Skeletal muscle satellite cell (primary cell): ENCODE results near the gene SLC9A1.
"Not testable (repeated sequence)": the region's sequence is repeated elsewhere in the genome, so short reads cannot be mapped to it uniquely, and the experiment has no call there.

Experiments used
- H3K27me3 ChIP-seq: 2 replicates; pipeline ENCODE4 v1.7.0; 2013; ENCODE audit warnings: low read length; ENCODE audit not compliant: control insufficient read depth, insufficient read depth
- H3K36me3 ChIP-seq: 2 replicates; pipeline ENCODE4 v1.7.0; 2013; ENCODE audit warnings: mild to moderate bottlenecking, control low read depth, low read length; ENCODE audit not compliant: insufficient read depth
- H3K4me1 ChIP-seq: 2 replicates; pipeline ENCODE4 v1.7.0; 2013; ENCODE audit warnings: low read length; ENCODE audit not compliant: control insufficient read depth, insufficient read depth
- H3K4me2 ChIP-seq: 2 replicates; pipeline ENCODE4 v1.7.0; 2013; ENCODE audit warnings: mild to moderate bottlenecking, low read length
- H3K4me3 ChIP-seq: 2 replicates; pipeline ENCODE4 v1.7.0; 2013; ENCODE audit warnings: low read length
- H3K9ac ChIP-seq: 2 replicates; pipeline ENCODE4 v1.7.0; 2013; ENCODE audit warnings: mild to moderate bottlenecking, low read depth, low read length, moderate library complexity
- H3K9me3 ChIP-seq: replicated peaks from 2 replicates; pipeline ENCODE4 v1.7.0; 2013; ENCODE audit warnings: mild to moderate bottlenecking, control low read depth, low read length

SLC9A1 gene

DNA sequence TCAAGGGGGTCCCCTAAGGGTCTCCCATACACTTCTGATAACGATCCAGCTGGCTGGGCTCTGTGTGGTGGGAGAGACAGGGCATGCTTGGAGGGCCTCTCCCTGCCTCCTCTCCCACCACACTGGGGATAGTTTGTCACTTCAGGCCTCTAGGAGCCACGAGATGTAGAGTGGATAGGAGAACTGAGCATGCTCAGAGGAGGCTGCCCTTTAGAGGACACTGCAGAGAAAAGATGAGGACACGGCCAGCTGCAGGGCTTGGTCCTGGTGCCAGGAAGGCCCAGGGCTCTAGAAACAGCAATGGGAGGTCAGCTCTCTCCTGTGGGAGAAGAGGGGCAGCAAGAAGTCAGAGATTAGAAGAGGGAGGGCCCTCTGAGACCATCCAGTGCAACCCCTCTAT is 25.7 kb downstream of the SLC9A1 start:
- Histone ChIP-seq H3K9ac (no peak overlapping the region), H3K27me3 (no peaks in the 10 kb centered on the region), H3K4me3 (no peak overlapping the region), H3K4me2 (no peak overlapping the region), H3K9me3 (no peaks in the 10 kb centered on the region), H3K36me3 (peaks cover 6% of the 10 kb centered on the region), H3K4me1 (peaks cover 9% of the 10 kb centered on the region)

DNA sequence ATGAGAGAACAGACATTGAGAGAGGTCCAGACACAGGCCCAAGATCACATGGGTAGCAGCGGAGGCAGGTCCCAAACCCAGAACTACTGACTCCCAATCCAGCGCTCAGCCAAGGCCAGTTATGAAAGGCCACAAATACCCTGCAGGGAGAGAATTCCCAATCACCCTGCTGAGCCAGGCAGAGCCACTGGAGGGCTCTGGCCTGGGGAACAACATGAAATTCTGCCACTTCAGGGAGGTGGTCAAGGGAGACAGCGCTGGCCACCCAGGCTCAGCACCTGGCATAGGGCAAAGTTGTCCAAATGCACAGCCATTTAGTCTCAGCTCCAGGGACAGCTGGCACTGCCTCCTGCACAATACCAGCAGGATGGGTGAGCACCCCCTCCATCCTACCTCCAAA is 27.5 kb downstream of the SLC9A1 start:
- Histone ChIP-seq H3K4me2 (no peak overlapping the region), H3K4me1 (peaks cover 11% of the 10 kb centered on the region), H3K9ac (no peak overlapping the region), H3K27me3 (no peaks in the 10 kb centered on the region), H3K36me3 (peaks cover 6% of the 10 kb centered on the region), H3K9me3 (no peaks in the 10 kb centered on the region), H3K4me3 (no peak overlapping the region)

DNA sequence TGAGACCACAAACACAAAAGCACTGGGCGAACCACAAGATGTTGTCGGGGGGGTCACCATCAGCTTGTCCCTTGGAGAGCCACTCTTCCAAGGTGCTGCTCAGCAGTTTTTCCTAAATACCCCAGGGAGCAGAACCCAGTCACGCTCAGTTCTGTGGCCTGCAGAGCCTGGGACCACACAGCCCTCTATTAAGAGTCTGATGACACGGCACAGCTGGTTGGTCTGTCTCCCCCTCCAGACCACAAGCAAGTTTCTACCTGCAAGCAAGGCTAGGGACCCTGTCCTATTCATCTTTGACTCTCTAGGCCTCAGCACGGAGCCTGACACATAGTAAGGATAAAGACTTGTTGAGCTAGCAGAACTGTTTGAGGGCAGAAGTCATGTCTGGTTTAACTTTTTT is 28.5 kb downstream of the SLC9A1 start:
- H3K36me3 ChIP-seq = peaks cover 6% of the 10 kb centered on the region
- H3K4me2 ChIP-seq = no peak overlapping the region
- H3K9me3 ChIP-seq = no peaks in the 10 kb centered on the region
- H3K9ac ChIP-seq = no peak overlapping the region
- H3K27me3 ChIP-seq = no peaks in the 10 kb centered on the region
- no peak overlapping the region for H3K4me3 ChIP-seq
- peaks cover 13% of the 10 kb centered on the region for H3K4me1 ChIP-seq

DNA sequence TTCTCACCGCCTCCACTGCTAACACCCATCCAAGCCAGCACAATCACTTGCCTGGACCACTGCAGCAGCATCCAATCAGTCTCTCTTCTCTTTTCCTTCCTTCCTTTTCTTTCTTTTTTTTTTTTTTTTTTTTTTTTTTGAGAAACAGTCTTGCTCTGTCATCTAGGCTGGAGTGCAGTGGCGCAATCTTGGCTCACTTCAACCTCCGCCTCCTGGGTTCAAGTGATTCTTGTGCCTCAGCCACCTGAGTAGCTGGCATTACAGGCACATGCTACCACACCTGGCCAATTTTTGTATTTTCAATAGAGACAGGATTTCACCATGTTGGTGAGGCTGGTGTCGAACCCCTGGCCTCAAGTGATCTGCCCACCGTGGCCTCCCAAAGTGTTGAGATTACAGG is 29.8 kb downstream of the SLC9A1 start:
- H3K4me1 ChIP-seq = peaks cover 13% of the 10 kb centered on the region
- not testable (repeated sequence) for H3K9me3 ChIP-seq, H3K36me3 ChIP-seq, H3K4me2 ChIP-seq, H3K4me3 ChIP-seq, H3K9ac ChIP-seq, H3K27me3 ChIP-seq

DNA sequence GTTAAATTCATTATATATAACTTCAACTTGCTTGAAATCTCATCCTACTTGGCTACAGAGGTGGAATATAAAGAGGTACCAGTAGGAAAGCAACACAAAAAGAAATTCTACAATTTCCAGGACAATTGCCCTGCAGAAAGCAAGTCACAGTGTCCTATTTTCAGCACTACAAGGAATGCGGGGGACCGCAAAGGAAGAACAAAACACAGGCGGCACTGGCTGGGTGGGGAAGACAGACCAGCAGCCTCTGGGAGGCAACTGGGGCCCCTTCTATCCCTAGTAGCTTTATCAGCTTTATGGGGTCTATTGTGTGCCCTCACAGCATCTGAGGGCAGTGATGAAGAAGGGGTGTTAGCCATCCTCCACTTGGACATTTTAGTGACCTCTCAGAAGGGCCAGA is 30.5 kb downstream of the SLC9A1 start:
- Histone ChIP-seq H3K9ac (no peak overlapping the region), H3K4me2 (no peak overlapping the region), H3K27me3 (no peaks in the 10 kb centered on the region), H3K36me3 (peaks cover 5% of the 10 kb centered on the region), H3K9me3 (no peaks in the 10 kb centered on the region), H3K4me3 (no peak overlapping the region), H3K4me1 (peaks cover 20% of the 10 kb centered on the region)

DNA sequence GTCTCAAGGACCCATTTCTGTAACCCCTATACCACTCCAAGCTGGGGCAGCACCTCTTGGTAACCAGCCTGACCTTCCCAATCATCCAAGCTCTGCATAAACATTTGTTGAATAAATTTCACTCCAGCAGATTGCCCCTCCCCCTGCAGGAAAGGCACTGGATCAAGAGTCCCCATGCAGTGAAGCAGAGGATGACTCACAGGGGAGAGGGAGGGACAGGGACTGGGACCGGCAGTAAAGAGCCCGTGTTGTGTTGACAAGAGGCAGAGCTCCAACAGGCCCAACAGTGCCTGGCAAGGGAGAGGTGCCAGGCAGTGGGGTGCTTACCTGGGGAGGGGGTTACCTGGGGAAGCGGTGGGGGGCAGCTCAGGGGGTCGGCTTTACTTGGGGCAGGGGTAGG is 32.3 kb downstream of the SLC9A1 start:
- peaks cover 38% of the 10 kb centered on the region for H3K4me1 ChIP-seq
- H3K9ac ChIP-seq = peak overlapping the region; percentile 25
- H3K4me2 ChIP-seq = peak overlapping the region; percentile 67
- H3K36me3 ChIP-seq = peaks cover 2% of the 10 kb centered on the region
- no peaks in the 10 kb centered on the region for H3K27me3 ChIP-seq
- H3K4me3 ChIP-seq = no peak overlapping the region
- H3K9me3 ChIP-seq = no peaks in the 10 kb centered on the region

DNA sequence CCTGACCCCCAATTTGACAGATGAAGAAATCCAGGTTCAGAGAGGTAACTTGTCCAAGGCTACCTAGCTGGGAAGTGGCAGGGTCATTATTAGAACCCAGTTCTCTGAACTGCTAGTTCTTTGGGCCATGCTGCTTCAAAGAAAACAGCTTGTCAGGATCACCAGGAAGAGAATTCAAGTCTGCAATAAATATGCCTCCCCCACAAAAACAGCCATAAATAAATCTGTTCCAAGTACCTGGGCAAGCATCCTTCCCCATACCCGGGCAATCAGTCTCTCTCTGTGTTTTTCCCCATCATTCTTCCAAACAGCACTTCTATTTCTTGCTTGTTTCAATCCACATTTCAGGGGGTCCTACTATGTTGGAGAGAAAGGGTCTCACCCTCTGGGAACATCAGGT is 34.1 kb downstream of the SLC9A1 start:
- H3K9me3 ChIP-seq = no peaks in the 10 kb centered on the region

DNA sequence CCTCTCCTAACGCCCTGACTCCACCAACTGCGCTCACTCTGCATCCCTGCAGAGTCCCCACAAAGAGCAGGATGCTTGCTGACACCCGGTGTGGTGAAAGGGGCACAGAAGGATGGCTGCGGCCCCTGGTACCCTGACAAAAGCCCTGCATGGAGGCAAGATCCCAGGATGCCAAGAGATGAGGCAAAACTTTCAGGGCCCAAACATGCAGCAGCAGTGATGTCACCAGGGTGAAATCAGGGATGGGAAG is 36.6 kb downstream of the SLC9A1 start:
- no peak overlapping the region for H3K4me3 ChIP-seq
- H3K27me3 ChIP-seq = no peaks in the 10 kb centered on the region
- H3K4me2 ChIP-seq = peak overlapping the region; percentile 67
- H3K4me1 ChIP-seq = peaks cover 53% of the 10 kb centered on the region
- H3K36me3 ChIP-seq = peaks cover 3% of the 10 kb centered on the region
- H3K9me3 ChIP-seq = no peaks in the 10 kb centered on the region
- H3K9ac ChIP-seq = peak overlapping the region; percentile 33

More for the DNA sequence above, 34.1 kb downstream of the SLC9A1 start:
- Histone ChIP-seq H3K9ac (no peak overlapping the region), H3K4me3 (no peak overlapping the region), H3K27me3 (no peaks in the 10 kb centered on the region), H3K36me3 (no peaks in the 10 kb centered on the region), H3K4me1 (peaks cover 53% of the 10 kb centered on the region), H3K4me2 (no peak overlapping the region)

DNA sequence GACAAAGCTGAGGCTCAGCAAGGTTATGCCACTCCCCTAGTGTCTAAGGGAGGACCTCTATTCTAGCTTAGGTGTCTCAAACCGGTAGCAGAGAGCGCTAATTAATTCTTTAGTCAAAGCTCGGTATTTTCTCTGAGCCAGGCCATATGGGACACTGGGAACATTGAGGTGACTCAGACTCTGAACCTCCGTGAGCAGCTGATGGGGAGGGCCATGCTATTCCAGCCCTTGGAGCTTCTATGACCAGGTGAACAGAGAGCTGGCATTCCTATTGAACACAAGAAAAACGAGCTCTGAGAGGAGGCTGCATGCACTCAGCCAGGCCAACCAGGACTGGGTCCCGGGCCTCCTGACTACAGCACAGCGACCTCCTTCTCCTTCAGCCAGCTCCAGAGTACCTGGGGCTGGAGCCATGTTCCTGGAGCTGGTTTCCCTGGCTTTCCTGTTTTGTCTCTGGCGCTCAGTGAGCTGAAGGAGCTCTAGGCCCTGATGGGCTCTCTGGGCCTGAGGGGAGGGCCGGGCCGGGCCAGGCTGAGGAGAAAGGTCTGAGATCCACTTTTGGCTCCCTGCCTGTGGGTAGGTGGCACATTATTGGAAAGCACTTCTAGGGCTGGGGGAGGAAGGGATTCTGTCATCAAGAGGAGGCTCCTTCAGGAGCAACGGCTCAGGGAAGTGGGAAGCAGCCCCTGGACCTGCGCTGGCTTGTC is 37.0 kb downstream of the SLC9A1 start:
- Histone ChIP-seq H3K27me3 (no peaks in the 10 kb centered on the region), H3K9ac (peak overlapping the region; percentile 33), H3K4me1 (peaks cover 52% of the 10 kb centered on the region), H3K4me2 (peak overlapping the region; percentile 67), H3K4me3 (no peak overlapping the region), H3K9me3 (no peaks in the 10 kb centered on the region), H3K36me3 (peaks cover 4% of the 10 kb centered on the region)

DNA sequence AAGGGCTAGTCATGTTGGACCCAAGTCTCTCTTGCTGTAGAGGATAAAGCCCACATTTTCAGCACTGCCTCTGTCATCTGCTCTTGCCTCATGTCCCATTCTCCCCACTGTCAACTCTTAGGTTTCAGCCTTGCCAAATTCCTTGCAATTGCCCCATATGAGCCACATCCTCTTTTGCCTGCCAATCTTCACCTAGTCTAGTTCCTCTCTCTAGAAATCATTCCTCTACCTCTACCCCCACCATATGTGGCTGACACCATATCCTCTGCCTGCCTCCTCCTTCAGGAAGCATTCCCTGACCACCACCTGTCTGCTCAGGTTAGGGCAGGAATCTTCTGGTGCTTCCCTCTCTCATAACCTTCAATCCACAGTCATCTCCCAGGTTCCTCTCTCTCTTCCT is 38.2 kb downstream of the SLC9A1 start:
- H3K4me2 ChIP-seq = no peak overlapping the region
- no peaks in the 10 kb centered on the region for H3K9me3 ChIP-seq
- H3K27me3 ChIP-seq = no peaks in the 10 kb centered on the region
- H3K4me1 ChIP-seq = peaks cover 52% of the 10 kb centered on the region
- H3K9ac ChIP-seq = no peak overlapping the region
- no peak overlapping the region for H3K4me3 ChIP-seq
- H3K36me3 ChIP-seq = peaks cover 4% of the 10 kb centered on the region

DNA sequence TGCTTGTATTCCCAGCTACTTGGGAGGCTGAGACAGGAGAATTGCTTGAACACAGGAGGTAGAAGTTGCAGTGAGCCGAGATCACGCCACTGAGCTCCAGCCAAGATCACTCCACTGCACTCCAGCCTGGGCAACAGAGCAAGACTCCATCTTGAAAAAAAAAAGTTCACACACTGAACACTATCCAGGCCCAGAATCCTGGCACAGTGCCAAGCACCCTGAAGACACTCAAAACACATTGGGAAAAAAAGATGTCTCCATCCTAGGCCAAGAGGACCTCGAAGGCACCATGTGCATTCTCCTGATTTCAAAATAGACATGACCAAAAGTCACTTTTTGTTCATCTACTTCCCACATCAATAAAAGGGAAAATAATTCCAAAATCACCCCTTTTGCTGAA is 38.7 kb downstream of the SLC9A1 start:
- peaks cover 57% of the 10 kb centered on the region for H3K4me1 ChIP-seq
- peaks cover 4% of the 10 kb centered on the region for H3K36me3 ChIP-seq
- H3K9ac ChIP-seq = no peak overlapping the region
- no peaks in the 10 kb centered on the region for H3K27me3 ChIP-seq
- no peak overlapping the region for H3K4me3 ChIP-seq
- no peaks in the 10 kb centered on the region for H3K9me3 ChIP-seq
- H3K4me2 ChIP-seq = no peak overlapping the region

DNA sequence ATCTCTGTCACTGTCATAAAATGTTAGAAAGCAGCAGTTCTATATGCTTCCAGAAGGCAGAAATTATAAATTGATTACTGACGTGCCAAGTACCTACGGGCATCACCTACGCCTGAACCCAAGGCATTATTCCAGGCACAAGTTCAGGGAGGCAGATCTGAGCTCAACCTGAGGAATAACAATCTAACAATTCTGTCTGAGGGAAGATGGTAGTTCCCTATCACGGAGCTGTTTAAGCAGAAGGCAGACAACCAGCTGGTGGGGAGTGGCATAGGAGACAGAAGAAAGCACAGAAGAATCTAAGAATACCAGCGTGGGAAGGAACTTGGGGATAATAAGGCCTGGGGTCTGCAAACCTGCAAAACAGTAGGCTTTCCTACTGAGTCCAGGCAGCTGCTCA is 40.4 kb downstream of the SLC9A1 start:
- Histone ChIP-seq H3K4me2 (no peak overlapping the region), H3K9me3 (no peaks in the 10 kb centered on the region), H3K4me3 (no peak overlapping the region), H3K4me1 (peaks cover 59% of the 10 kb centered on the region), H3K9ac (no peak overlapping the region), H3K36me3 (peaks cover 4% of the 10 kb centered on the region), H3K27me3 (no peaks in the 10 kb centered on the region)
